ENCODE data around the gene SHKBP1. TPM values are rescaled to one million over a fixed set of nuclear protein-coding genes. Genes with fewer than 3 reads are reported as not detected.

The SHKBP1 gene
- total and polyA plus RNA-seq, 3 donors from 2014 or later: 35.6 to 56.3 (median 37.2) TPM

- intact Hi-C loops (cut with DNase I; ENCODE audit: low total_unique reads): no loop called here
- 42 to 72% methylated on average over 23 to 39 of the region's 39 CpGs for WGBS, 2 donors
- Histone ChIP-seq H3K9me3 (no peaks in the 10 kb centered on the region), H3K36me3 (ENCODE audit: low read depth, missing control alignments) (no peaks in the 10 kb centered on the region), H3K4me1 (no peaks in the 10 kb centered on the region), H3K4me3 (no peak overlapping the region), H3K27me3 (no peaks in the 10 kb centered on the region), H3K27ac (no peak overlapping the region)
- DNase-seq: no peak
- no peak for TF ChIP-seq CTCF (IDR thresholded peaks at IDR 0.05)
- TF ChIP-seq POLR2A (IDR thresholded peaks at IDR 0.05): no peak
Observed at GRCh38 chr19:40627486-40628279, 51.0 kb downstream of the SHKBP1 start.

GRCh38 chr19:40629346-40629745 is 52.7 kb downstream of the SHKBP1 start:
- no peaks in the 10 kb centered on the region for H3K27me3 ChIP-seq
- 70 to 80% methylated on average over 16 to 41 of the region's 42 CpGs for WGBS, 2 donors
- intact Hi-C loops (cut with DNase I; ENCODE audit: low total_unique reads): no loop called here
- TF ChIP-seq POLR2A (IDR thresholded peaks at IDR 0.05) (no peak), CTCF (IDR thresholded peaks at IDR 0.05) (no peak)
- H3K4me1 ChIP-seq: peaks cover 6% of the 10 kb centered on the region
- no peak overlapping the region for H3K27ac ChIP-seq
- no peaks in the 10 kb centered on the region for H3K36me3 ChIP-seq (ENCODE audit: low read depth, missing control alignments)
- no peak for DNase-seq
- no peaks in the 10 kb centered on the region for H3K9me3 ChIP-seq
- H3K4me3 ChIP-seq: no peak overlapping the region

- intact Hi-C loops (cut with DNase I; ENCODE audit: low total_unique reads): no loop called here
- TF ChIP-seq CTCF (IDR thresholded peaks at IDR 0.05): no peak
- no peak for TF ChIP-seq POLR2A (IDR thresholded peaks at IDR 0.05)
- WGBS, 2 donors: 60 to 67% methylated on average over 16 of the region's 16 CpGs
Observed at GRCh38 chr19:40630571-40631160, 54.0 kb downstream of the SHKBP1 start.

GRCh38 chr19:40632311-40633036 is 55.8 kb downstream of the SHKBP1 start:
- TF ChIP-seq POLR2A (IDR thresholded peaks at IDR 0.05) (no peak), CTCF (IDR thresholded peaks at IDR 0.05) (no peak)
- 60 to 66% methylated on average over 1 to 3 of the region's 3 CpGs for WGBS, 2 donors
- H3K27ac ChIP-seq: peak overlapping the region in 1 of 2 donors; percentile 38

More at GRCh38 chr19:40630571-40631160, 54.0 kb downstream of the SHKBP1 start:
- no peak overlapping the region for H3K4me3 ChIP-seq
- H3K4me1 ChIP-seq: peaks cover 12% of the 10 kb centered on the region
- no peak overlapping the region for H3K27ac ChIP-seq
- H3K36me3 ChIP-seq (ENCODE audit: low read depth, missing control alignments): no peaks in the 10 kb centered on the region
- no peaks in the 10 kb centered on the region for H3K9me3 ChIP-seq
- H3K27me3 ChIP-seq: no peaks in the 10 kb centered on the region
- DNase-seq: no peak

More at GRCh38 chr19:40632311-40633036, 55.8 kb downstream of the SHKBP1 start:
- H3K4me1 ChIP-seq: peaks cover 13% of the 10 kb centered on the region
- H3K36me3 ChIP-seq (ENCODE audit: low read depth, missing control alignments): no peaks in the 10 kb centered on the region
- no peaks in the 10 kb centered on the region for H3K27me3 ChIP-seq
- no peak overlapping the region for H3K4me3 ChIP-seq
- intact Hi-C loops (cut with DNase I; ENCODE audit: low total_unique reads): no loop called here
- no peaks in the 10 kb centered on the region for H3K9me3 ChIP-seq
- no peak for DNase-seq

All from testis (tissue), 3 donors.